ENCODE data around the gene ATL3. TPM values are rescaled to one million over a fixed set of nuclear protein-coding genes. Genes with fewer than 3 reads are reported as not detected.
A peak's percentile ranks its signal among the peaks of the same experiment; 100 is the strongest.
"Not testable (repeated sequence)": the region's sequence is repeated elsewhere in the genome, so short reads cannot be mapped to it uniquely, and the experiment has no call there.

ATL3 gene
- total RNA-seq, 3 donors from 2014 or later (not counting 1 experiment from before 2014, with no cell fraction given) = 35.7 to 46.8 (median 41.6) TPM

- Histone ChIP-seq H3K4me1 (ENCODE audit: control insufficient read depth, insufficient read depth, low read length) (no peaks in the 10 kb centered on the region), H3K9me3 (ENCODE audit: control insufficient read depth, insufficient read depth, low read length) (no peaks in the 10 kb centered on the region), H3K27ac (ENCODE audit: low read length) (no peak overlapping the region), H3K36me3 (ENCODE audit: control insufficient read depth, insufficient read depth, low read length) (peaks cover 59% of the 10 kb centered on the region), H3K4me3 (ENCODE audit: low read length) (no peak overlapping the region), H3K27me3 (ENCODE audit: control insufficient read depth, insufficient read depth, low read length) (no peaks in the 10 kb centered on the region)
- no peaks in the 10 kb centered on the region for H3K9me3 Mint-ChIP-seq
- 100% methylated on average over 2 of the region's 3 CpGs for WGBS (ENCODE audit: insufficient coverage)
- H3K27me3 Mint-ChIP-seq (ENCODE audit: low read depth in 2 of 2) = no peaks in the 10 kb centered on the region
- DNase-seq = no peak
- peaks cover 13 to 14% of the 10 kb centered on the region in 2 donors for H3K4me1 Mint-ChIP-seq
- no peak for TF ChIP-seq CTCF (IDR thresholded peaks at IDR 0.05)
- H3K36me3 Mint-ChIP-seq = peaks cover 17% of the 10 kb centered on the region
- no peak overlapping the region for H3K27ac Mint-ChIP-seq
- ATAC-seq = no peak
- intact Hi-C loops (cut with micrococcal nuclease) = no loop called here
- no peak overlapping the region for H3K4me3 Mint-ChIP-seq
Observed at GRCh38 chr11:63643205-63643604, 28.0 kb downstream of the ATL3 start.

DNA sequence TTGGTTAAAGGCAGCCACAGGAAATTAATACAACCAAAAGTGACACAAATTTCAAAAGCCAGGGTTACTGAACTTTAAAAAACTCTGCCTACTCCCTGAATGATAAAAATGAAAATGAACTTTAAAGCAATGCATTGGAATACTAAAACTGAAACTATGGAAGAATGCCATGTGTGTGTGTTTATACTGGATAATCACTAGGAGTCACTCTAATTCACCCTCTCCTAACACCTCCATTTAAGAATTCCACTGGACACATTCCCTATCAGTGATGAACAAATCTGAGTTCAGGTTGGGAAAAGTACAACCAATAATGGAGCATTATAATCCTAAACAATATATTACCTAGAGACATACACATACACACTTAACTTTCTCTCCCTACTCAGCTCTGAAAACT, 29.4 kb downstream of the ATL3 start:
- Mint-ChIP-seq H3K4me1 (peaks cover 13 to 14% of the 10 kb centered on the region in 2 donors), H3K4me3 (no peak overlapping the region), H3K27ac (peak overlapping the region; percentile 53 to 66), H3K9me3 (no peaks in the 10 kb centered on the region), H3K27me3 (ENCODE audit: low read depth in 2 of 2) (no peaks in the 10 kb centered on the region), H3K36me3 (peaks cover 17% of the 10 kb centered on the region)
- DNase-seq = no peak
- H3K36me3 ChIP-seq (ENCODE audit: control insufficient read depth, insufficient read depth, low read length) = peaks cover 50% of the 10 kb centered on the region
- intact Hi-C loops (cut with micrococcal nuclease) = no loop called here
- no peaks in the 10 kb centered on the region for H3K9me3 ChIP-seq (ENCODE audit: control insufficient read depth, insufficient read depth, low read length)
- no peak for TF ChIP-seq CTCF (IDR thresholded peaks at IDR 0.05)
- ATAC-seq = no peak
- H3K27ac ChIP-seq (ENCODE audit: low read length) = no peak overlapping the region
- no peak overlapping the region for H3K4me3 ChIP-seq (ENCODE audit: low read length)
- no peaks in the 10 kb centered on the region for H3K4me1 ChIP-seq (ENCODE audit: control insufficient read depth, insufficient read depth, low read length)
- no peaks in the 10 kb centered on the region for H3K27me3 ChIP-seq (ENCODE audit: control insufficient read depth, insufficient read depth, low read length)

DNA sequence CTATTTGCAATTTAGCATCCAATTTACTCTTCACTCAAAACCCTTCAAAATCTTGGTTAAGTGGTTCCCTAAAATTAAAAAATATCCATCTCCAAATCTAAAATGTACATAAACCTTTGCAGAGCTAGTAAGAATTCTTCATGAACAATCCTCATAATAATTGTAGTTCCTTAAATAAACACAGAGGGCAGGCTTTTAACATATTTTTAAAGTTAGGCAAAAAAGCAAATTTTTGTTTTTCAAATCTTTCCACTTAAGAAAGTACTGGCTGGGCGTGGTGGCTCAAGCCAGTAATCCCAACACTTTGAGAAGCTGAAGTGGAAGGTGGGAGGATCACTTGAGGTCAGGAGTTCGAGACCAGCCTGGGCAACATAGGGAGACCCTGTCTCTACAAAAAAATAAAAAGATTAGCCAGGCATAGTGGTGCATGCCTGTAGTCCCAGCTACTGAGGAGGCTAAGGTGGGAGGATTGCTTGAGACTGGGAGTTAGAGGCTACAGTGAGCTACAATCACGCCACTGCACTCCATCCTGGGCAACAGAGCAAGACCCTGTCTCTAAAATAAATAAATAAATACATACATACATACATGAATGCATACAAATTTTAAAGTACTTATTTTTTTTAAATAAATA, 31.9 kb downstream of the ATL3 start:
- intact Hi-C loops (cut with micrococcal nuclease) = loop anchor here (5.0 kb wide), 1 partner anchor 602 kb away; no protein-coding TSS in a partner anchor
- H3K27ac Mint-ChIP-seq = no peak overlapping the region
- no peak overlapping the region for H3K4me3 ChIP-seq (ENCODE audit: low read length)

GRCh38 chr11:63638436-63638835, 32.7 kb downstream of the ATL3 start:
- intact Hi-C loops (cut with micrococcal nuclease) = loop anchor here (5.0 kb wide), 1 partner anchor 601 kb away; no protein-coding TSS in a partner anchor
- Mint-ChIP-seq H3K4me1 (peaks cover 13 to 20% of the 10 kb centered on the region in 2 donors), H3K36me3 (peaks cover 16% of the 10 kb centered on the region)
- not testable (repeated sequence) for H3K9me3 Mint-ChIP-seq; H3K4me3 Mint-ChIP-seq; ATAC-seq; DNase-seq; H3K27ac Mint-ChIP-seq; H3K4me3 ChIP-seq (ENCODE audit: low read length); H3K27me3 ChIP-seq (ENCODE audit: control insufficient read depth, insufficient read depth, low read length); H3K27me3 Mint-ChIP-seq (ENCODE audit: low read depth in 2 of 2); H3K9me3 ChIP-seq (ENCODE audit: control insufficient read depth, insufficient read depth, low read length); H3K4me1 ChIP-seq (ENCODE audit: control insufficient read depth, insufficient read depth, low read length); H3K27ac ChIP-seq (ENCODE audit: low read length)
- 97% methylated on average over 8 of the region's 8 CpGs for WGBS (ENCODE audit: insufficient coverage)
- H3K36me3 ChIP-seq (ENCODE audit: control insufficient read depth, insufficient read depth, low read length) = peaks cover 42% of the 10 kb centered on the region

More for the DNA sequence above, 31.9 kb downstream of the ATL3 start:
- DNase-seq (peak in 1 of 2 donors; percentile 24), ATAC-seq (no peak)
- TF ChIP-seq CTCF (IDR thresholded peaks at IDR 0.05) = peak; percentile 74
- Histone ChIP-seq H3K27ac (ENCODE audit: low read length) (no peak overlapping the region), H3K9me3 (ENCODE audit: control insufficient read depth, insufficient read depth, low read length) (no peaks in the 10 kb centered on the region), H3K27me3 (ENCODE audit: control insufficient read depth, insufficient read depth, low read length) (no peaks in the 10 kb centered on the region), H3K36me3 (ENCODE audit: control insufficient read depth, insufficient read depth, low read length) (peaks cover 49% of the 10 kb centered on the region), H3K4me1 (ENCODE audit: control insufficient read depth, insufficient read depth, low read length) (no peaks in the 10 kb centered on the region)
- 69% methylated on average over 2 of the region's 3 CpGs for WGBS (ENCODE audit: insufficient coverage)
- Mint-ChIP-seq H3K4me3 (no peak overlapping the region), H3K9me3 (no peaks in the 10 kb centered on the region), H3K36me3 (peaks cover 17% of the 10 kb centered on the region), H3K27me3 (ENCODE audit: low read depth in 2 of 2) (no peaks in the 10 kb centered on the region), H3K4me1 (peaks cover 13 to 20% of the 10 kb centered on the region in 2 donors)

All from natural killer cell (primary cell).